Upper lobe of right lung (tissue), 1 donor: Measurements from ENCODE around the gene SMIM33. TPM values are rescaled to one million over a fixed set of nuclear protein-coding genes. Genes with fewer than 3 reads are reported as not detected.
"Not testable (repeated sequence)": the region's sequence is repeated elsewhere in the genome, so short reads cannot be mapped to it uniquely, and the experiment has no call there.

Experiments used
- ATAC-seq: fragments of 200-7000 bp; cut with Tn5 transposase; one replicate; pipeline ENCODE4 v1.9.1; 2020; ENCODE audit warnings: mild to moderate bottlenecking, moderate library complexity
- DNase-seq: peaks from one replicate; pipeline ENCODE4 v3.0.0-alpha.2; 2020
- H3K27ac ChIP-seq: fragments of 200-600 bp; one replicate; pipeline ENCODE4 v1.8.0; 2022
- H3K27me3 ChIP-seq: fragments of 200-600 bp; one replicate; pipeline ENCODE4 v1.8.0; 2022; ENCODE audit warnings: mild to moderate bottlenecking
- H3K36me3 ChIP-seq: fragments of 200-600 bp; one replicate; pipeline ENCODE4 v1.8.0; 2022
- H3K4me1 ChIP-seq: fragments of 200-600 bp; one replicate; pipeline ENCODE4 v1.8.0; 2022
- H3K4me3 ChIP-seq: fragments of 200-600 bp; one replicate; pipeline ENCODE4 v1.8.0; 2022; ENCODE audit warnings: mild to moderate bottlenecking
- H3K9me3 ChIP-seq: fragments of 200-600 bp; one replicate; pipeline ENCODE4 v1.8.0; 2022
- intact Hi-C: fragments of 100-400 bp; cut with DNase I; formaldehyde crosslinking; loops from one replicate; pipeline ENCODE4 v1.11.0; 2022
- total RNA-seq: library from RNA; stranded (reverse); fragmentation: NEBNext Ultra II Directional; extraction: Animal tissue kit (Norgen Biotek cat#: 25700); gene quantifications from one replicate; pipeline ENCODE4 v1.2.1, GENCODE V29; 2021
- TF ChIP-seq, protein P1 (sequence below): fragments of 200-600 bp; IDR thresholded peaks from one replicate; pipeline ENCODE4 v1.8.0; 2022; ENCODE audit warnings: antibody characterized with exemption
- donor health status: DM: no; HTN: yes; CAD: no; lungs with severe emphysema.

Gene SMIM33
- total RNA-seq, 1 donor from 2014 or later, result not detected

DNA sequence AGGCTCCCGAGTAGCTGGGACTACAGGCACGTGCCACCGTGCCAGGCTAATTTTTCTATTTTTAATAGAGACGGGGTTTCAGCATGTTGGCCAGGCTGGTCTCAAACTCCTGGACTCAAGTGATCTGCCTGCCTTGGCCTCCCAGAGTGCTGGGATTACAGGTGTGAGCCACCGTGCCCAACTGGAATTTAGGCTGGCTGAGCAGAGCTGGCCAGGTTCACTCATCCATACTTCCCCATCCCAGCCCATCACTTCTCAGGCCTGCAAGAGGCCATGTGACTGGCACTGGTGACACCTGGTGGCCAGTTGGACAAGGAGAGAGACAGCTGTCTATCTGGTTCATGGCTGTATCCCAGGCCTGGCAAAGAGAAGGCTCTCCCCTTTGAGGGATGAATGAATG lies 42.6 kb downstream of the SMIM33 start:
- TF ChIP-seq, protein P1, sequence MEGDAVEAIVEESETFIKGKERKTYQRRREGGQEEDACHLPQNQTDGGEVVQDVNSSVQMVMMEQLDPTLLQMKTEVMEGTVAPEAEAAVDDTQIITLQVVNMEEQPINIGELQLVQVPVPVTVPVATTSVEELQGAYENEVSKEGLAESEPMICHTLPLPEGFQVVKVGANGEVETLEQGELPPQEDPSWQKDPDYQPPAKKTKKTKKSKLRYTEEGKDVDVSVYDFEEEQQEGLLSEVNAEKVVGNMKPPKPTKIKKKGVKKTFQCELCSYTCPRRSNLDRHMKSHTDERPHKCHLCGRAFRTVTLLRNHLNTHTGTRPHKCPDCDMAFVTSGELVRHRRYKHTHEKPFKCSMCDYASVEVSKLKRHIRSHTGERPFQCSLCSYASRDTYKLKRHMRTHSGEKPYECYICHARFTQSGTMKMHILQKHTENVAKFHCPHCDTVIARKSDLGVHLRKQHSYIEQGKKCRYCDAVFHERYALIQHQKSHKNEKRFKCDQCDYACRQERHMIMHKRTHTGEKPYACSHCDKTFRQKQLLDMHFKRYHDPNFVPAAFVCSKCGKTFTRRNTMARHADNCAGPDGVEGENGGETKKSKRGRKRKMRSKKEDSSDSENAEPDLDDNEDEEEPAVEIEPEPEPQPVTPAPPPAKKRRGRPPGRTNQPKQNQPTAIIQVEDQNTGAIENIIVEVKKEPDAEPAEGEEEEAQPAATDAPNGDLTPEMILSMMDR, result peak; percentile 79

DNA sequence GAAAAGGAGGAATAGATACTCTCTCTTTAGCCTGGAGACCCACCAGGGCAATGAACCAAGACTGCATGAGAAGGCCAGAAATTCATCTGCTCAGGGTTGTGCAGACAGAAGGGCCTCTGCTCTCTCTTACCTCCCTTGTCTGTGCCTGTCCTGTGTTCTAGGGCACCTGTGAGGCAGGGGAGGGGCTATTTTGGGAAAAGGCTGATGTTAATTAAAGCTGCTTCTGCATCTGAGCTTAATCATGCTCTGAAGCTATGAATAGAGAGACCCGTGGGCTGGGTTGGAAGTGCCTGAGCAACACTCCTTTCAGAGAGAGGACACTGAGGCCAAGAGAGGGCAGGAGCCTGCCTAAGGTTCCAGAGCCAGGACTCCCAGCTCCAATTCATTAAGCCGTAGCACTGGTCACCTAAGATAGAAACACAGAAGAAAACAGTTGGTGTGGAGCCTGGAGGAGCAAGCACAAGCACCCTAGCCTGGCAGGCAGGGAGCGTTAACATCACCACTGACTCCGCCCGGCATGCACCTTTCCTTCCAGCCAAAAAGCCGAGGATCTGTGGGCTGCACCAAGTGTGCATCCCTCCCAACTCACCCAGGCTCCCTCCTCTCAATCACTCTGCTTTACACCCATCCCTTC lies 43.2 kb downstream of the SMIM33 start:
- Histone ChIP-seq H3K4me3 (no peak overlapping the region), H3K4me1 (peaks cover 11% of the 10 kb centered on the region), H3K9me3 (no peaks in the 10 kb centered on the region), H3K36me3 (no peaks in the 10 kb centered on the region), H3K27me3 (no peaks in the 10 kb centered on the region), H3K27ac (no peak overlapping the region)
- intact Hi-C loops, result loop anchor here (5.0 kb wide), 1 partner anchor 92 kb away; no protein-coding TSS in a partner anchor
- DNase-seq (no peak), ATAC-seq (no peak)
- TF ChIP-seq, protein P1, result no peak

More for the DNA sequence above, 42.6 kb downstream of the SMIM33 start:
- ATAC-seq (peak; percentile 92), DNase-seq (peak; percentile 89)
- H3K27ac ChIP-seq, H3K4me3 ChIP-seq, H3K27me3 ChIP-seq, H3K36me3 ChIP-seq, H3K4me1 ChIP-seq, H3K9me3 ChIP-seq: not testable (repeated sequence)
- intact Hi-C loops, result loop anchor here (5.0 kb wide), 1 partner anchor 91 kb away; no protein-coding TSS in a partner anchor

DNA sequence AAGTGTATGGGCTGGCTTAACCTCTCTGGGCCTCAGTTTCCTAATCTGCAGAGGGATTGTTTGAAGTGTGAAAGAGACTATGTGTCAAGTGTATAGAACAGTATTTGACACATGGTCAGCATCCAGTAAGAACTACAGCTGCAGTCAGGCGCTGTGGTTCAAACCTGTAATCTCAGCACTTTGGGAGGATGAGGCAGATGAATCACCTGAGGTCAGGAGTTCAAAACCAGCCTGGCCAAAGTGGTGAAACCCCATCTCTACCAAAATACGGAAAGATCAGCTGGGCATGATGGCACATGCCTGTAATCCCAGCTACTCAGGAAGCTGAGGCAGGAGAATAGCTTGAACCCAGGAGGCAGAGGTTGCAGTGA lies 43.7 kb downstream of the SMIM33 start:
- intact Hi-C loops, result loop anchor here (5.0 kb wide), 1 partner anchor 92 kb away; no protein-coding TSS in a partner anchor
- no peak overlapping the region for H3K4me3 ChIP-seq
- TF ChIP-seq, protein P1, result no peak
- no peaks in the 10 kb centered on the region for H3K9me3 ChIP-seq
- H3K4me1 ChIP-seq, result peaks cover 11% of the 10 kb centered on the region
- no peaks in the 10 kb centered on the region for H3K36me3 ChIP-seq
- no peak overlapping the region for H3K27ac ChIP-seq
- no peaks in the 10 kb centered on the region for H3K27me3 ChIP-seq
- no peak for DNase-seq
- ATAC-seq, result no peak

DNA sequence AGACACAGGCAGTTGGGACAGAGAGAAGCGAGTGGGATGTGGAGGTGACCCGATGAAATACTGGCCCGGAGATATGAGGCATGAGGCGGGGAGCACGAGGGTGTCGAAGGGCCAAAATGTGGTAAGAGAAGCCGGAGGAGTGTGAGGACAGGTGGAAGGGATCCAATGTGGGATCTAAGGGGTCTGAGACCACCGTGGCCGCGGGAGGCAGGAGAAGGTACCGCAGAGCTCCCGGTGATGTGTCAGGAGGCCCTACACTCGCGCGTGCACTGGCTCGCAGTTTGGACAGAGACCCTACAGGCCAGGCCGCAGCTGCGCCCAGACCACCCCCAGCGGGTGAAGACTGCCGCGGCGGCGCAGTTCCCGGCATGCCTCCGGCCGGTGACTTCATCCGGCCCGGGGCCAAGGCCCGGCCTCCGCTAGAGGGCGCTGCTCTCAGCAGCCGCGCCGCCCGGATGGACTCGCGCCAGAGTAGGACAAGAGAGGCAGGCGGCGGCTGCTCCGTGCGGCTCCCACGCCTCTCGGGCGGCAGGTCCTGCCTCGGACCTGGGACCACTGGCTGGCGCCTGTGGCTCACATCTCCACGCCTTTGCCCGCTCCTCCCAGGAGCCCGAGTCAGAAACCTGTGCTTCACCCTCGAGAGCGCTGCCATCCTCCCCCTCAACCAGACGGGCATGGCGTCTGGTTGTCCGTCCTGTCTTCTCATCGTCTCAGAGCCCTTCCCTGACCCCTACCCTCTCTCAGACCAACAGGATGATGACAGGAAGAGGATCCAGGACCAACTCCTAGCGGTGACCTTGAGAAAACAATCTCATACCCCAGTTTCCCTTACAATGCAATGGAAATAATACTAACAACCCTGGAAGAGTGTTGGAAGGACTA lies 47.1 kb downstream of the SMIM33 start:
- peak overlapping the region; percentile 67 for H3K4me3 ChIP-seq
- intact Hi-C loops, result no loop called here
- peaks cover 11% of the 10 kb centered on the region for H3K4me1 ChIP-seq
- DNase-seq, result peak; percentile 96
- peak; percentile 96 for ATAC-seq
- H3K36me3 ChIP-seq, result no peaks in the 10 kb centered on the region
- peak overlapping the region; percentile 89 for H3K27ac ChIP-seq
- no peaks in the 10 kb centered on the region for H3K9me3 ChIP-seq
- no peaks in the 10 kb centered on the region for H3K27me3 ChIP-seq
- TF ChIP-seq, protein P1, result peak; percentile 99

Other genes with a start within 250 kb of the SMIM33 start
- 197 TPM for gene MATR3, start 177.3 kb upstream of the SMIM33 start, total RNA-seq
- gene PAIP2, start 129.2 kb upstream of the SMIM33 start, total RNA-seq, result 70.0 TPM
- gene SLC23A1, start 87.7 kb upstream of the SMIM33 start, total RNA-seq, result not detected
- 5.2 TPM for gene MZB1, start 81.1 kb upstream of the SMIM33 start, total RNA-seq
- gene PROB1, start 75.9 kb upstream of the SMIM33 start, total RNA-seq, result 1.9 TPM
- 4.5 TPM for gene SPATA24, start 66.9 kb upstream of the SMIM33 start, total RNA-seq
- 11.9 TPM for gene DNAJC18, start 31.5 kb upstream of the SMIM33 start, total RNA-seq
- gene ECSCR, start 8.3 kb upstream of the SMIM33 start, total RNA-seq, result 47.2 TPM
- gene STING1, start 11.8 kb downstream of the SMIM33 start, total RNA-seq, result 102 TPM
- 95.9 TPM for gene UBE2D2, start 90.3 kb downstream of the SMIM33 start, total RNA-seq
- gene CXXC5, start 177.3 kb downstream of the SMIM33 start, total RNA-seq, result 30.6 TPM